GM19240 (cell line): ENCODE measurements around the gene FAM217B.

Experiments used
- DNase-seq: peaks from one replicate; pipeline ENCODE4 v3.0.0; 2011; ENCODE audit warnings: low spot score; ENCODE audit not compliant: insufficient read length

The FAM217B gene

GRCh38 chr20:59972037-59972801, 32.0 kb downstream of the FAM217B start:
- no peak for DNase-seq

GRCh38 chr20:59976156-59976782, 36.1 kb downstream of the FAM217B start:
- DNase-seq = no peak

DNA sequence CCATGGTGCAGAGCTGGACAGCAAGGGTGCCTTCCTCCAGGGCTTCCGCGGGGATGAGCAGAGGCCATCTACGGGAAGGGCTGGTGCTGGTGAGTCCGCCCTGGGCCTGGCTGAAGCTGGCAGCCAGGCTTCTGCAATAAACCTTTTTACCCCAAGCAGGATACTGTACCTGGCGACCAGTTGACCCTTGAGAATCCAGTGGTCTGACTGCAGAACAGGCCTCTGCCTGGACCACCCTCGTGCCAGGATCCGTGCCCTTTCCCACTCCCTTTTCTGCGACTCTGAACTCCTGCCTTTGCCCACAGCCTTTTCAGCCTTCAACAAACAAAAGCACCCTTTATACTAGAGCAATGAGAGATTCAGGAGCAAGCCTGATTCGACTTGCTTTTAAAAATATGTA, 36.9 kb downstream of the FAM217B start:
- DNase-seq = no peak

DNA sequence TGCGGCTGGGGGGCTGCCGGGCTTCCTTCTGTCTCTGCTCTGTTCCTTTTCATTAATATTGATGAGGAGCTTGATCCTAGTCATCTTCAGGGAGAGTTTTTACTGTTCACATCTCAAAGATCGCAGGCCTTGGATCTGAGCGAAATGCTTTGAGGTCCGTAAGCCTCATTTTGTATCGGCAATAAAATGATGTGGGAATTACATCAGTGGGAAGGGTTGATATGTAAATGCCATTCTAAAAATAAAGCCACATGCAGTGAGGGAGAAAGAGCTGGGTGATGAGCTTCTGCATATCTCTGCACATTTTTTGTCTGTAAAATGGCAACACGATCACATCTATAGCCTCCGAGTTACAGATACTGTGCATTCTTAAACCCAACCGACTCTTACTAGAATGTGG, 42.9 kb downstream of the FAM217B start:
- DNase-seq = no peak

GRCh38 chr20:59984541-59984940, 44.4 kb downstream of the FAM217B start:
- DNase-seq = no peak

GRCh38 chr20:59985164-59985563, 45.0 kb downstream of the FAM217B start:
- DNase-seq = no peak

DNA sequence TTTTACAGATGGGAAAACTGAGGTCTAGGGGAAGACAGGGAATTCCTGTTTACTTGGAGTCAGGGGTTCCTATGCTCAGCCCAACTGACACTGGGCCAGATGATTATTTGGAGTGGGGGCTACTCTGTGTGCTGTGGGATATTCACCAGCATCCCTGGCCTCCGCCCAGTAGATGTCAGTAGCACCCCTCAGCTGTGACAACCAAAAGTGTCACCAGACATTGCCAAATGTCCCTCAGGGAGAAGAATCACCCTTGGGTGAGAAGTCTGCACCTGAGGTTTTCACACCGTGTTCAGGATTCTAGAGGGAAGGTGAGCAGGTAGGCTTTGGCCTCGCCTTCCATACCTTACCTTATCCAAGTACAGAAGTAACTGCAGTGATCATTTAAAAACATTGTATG, 45.7 kb downstream of the FAM217B start:
- no peak for DNase-seq

GRCh38 chr20:59987135-59987534, 46.9 kb downstream of the FAM217B start:
- no peak for DNase-seq

DNA sequence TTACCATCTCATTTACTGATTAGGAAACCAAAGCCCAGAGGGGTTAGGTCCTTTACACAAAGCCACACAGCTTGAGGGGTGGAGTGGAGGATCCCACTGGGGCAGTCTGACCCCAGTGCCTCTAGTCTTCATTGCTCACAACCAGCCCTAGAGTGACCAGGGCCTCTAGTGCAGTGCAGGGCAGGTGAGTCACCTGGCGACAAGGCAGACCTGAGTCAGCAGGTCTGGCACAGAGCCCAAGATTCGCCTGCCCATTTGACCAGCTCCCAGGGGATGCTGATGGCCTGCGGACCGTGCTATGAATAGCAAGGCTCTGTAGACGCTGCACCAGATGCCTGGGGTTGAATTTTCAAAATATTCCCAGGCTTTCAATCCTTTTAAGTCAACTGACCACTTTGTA, 48.0 kb downstream of the FAM217B start:
- DNase-seq = no peak

DNA sequence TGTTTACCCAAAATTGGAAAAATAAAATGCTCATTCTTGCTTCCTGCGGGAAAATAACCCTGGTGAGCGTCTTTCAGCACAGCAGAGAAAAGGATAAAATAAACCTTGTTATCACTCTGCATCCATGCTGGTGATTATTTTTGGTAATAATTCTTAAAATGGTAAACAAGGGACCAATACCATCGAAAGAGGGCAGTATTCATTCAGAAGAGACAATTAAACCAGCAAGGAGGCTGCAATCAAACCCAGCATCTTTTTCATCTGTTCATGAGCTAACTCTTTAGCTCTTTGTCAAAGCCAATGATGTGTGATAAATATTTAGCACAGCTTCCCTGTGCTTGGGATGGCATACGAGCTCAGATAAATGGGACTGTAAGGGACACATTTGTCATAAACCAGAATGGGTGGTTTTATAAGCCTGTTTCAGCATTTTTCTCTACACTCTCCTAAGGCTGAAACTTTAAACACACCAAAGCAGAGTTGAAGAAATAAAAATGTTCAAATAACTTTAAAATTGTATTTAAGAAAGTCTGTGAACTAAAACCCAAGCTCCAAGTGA, 52.4 kb downstream of the FAM217B start:
- no peak for DNase-seq

DNA sequence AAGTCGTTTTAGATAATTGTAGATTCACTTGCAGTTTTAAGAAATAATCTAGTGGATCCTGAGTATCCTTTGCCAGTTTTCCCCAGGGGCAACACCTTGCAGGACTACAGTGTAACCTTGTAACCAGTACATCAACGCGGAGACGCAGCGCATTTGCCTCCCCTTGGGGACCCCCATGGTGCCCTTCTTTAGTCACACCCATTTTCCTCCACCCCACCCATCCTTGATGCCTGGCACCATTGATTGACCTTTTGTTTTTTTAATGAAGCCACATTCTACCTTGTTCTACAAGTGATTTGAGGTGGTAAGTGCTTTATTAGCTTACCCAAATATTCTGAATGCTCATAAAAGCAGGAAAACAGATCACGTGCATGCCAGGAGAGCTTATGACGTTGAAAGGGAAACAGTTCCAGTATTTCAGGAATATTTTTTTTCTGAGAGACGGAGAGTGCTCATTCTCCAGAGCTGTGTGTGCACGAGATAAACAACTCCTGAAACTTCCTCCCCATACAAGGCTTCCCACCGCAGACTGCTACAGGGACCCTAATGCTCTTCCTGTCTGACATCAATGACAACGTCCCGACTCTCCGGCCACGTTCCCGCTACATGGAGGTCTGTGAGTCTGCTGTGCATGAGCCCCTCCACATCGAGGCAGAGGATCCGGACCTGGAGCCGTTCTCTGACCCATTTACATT, 53.7 kb downstream of the FAM217B start:
- no peak for DNase-seq

- DNase-seq = no peak
These were observed 54.5 kb downstream of the FAM217B start for GRCh38 chr20:59994697-59995122.

- DNase-seq = no peak
These were observed 55.9 kb downstream of the FAM217B start for GRCh38 chr20:59996108-59996507.

DNA sequence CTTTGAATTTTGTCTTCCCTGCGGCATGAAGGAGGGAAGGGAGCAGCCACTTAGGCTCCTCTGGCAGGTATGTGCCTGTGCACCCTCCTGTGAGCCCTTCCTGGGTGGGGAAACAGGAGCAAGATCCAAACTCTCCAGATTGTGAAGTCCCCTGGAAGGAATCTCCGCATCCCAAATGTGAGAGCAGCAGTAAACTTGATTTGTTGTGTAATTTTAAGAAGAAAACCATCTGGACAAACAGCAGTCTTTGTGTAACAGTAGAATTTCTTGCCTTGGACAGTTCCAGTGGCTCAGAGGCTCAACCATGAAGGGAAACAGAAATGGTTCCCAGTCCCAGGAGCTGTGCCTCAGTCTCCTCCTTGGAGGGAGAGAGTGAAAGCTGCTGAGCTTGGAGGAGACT, 57.7 kb downstream of the FAM217B start:
- DNase-seq = no peak
